OCI-LY3 (cell line): ENCODE data around the gene PRCP.
"Not testable (repeated sequence)": the region's sequence is repeated elsewhere in the genome, so short reads cannot be mapped to it uniquely, and the experiment has no call there.

Experiments
- CTCF ChIP-seq: fragments of 200-600, 300-600 bp; sonication (generic); IDR thresholded peaks from 2 replicates; pipeline ENCODE4 v1.5.1; 2014; ENCODE audit warnings: antibody characterized with exemption, low read length, low read depth
- EZH2phosphoT487 ChIP-seq: fragments of 200-600 bp; shearing (Covaris generic); IDR thresholded peaks from 2 replicates; pipeline ENCODE4 v1.6.1; 2018; ENCODE audit warnings: antibody characterized with exemption, mixed run types, low read depth

GRCh38 chr11:82943430-82943829, 43.2 kb upstream of the PRCP start:
- not testable (repeated sequence) for TF ChIP-seq CTCF, EZH2phosphoT487
